ENCODE results near the gene ASCL5. TPM values are rescaled to one million over a fixed set of nuclear protein-coding genes. Genes with fewer than 3 reads are reported as not detected.

ASCL5 gene
- total RNA-seq, 1 experiment from 2014 or later = 0.15 TPM

GRCh38 chr1:201085902-201086735 is 40.9 kb downstream of the ASCL5 start:
- no peak overlapping the region for H2BK5ac ChIP-seq (ENCODE audit: insufficient read length, low read length)
- H3K9ac ChIP-seq (ENCODE audit: extremely low read depth, insufficient read length, low read length) = no peak overlapping the region
- Mint-ChIP-seq H3K27ac (no peak overlapping the region), H3K4me3 (no peak overlapping the region), H3K4me1 (peaks cover 8 to 11% of the 10 kb centered on the region in 2 experiments), H3K27me3 (ENCODE audit: low read depth) (peaks cover 28% of the 10 kb centered on the region), H3K9me3 (no peaks in the 10 kb centered on the region; a peak in 1 of 5 replicates), H3K36me3 (ENCODE audit: insufficient read depth in 1 of 3, low read depth in 3 of 3) (no peaks in the 10 kb centered on the region)
- H4K91ac ChIP-seq (ENCODE audit: insufficient read length, low read depth, low read length) = no peak overlapping the region
- no peak overlapping the region for H3K14ac ChIP-seq (ENCODE audit: insufficient read depth, low read length)
- H2BK12ac ChIP-seq (ENCODE audit: insufficient read length, low read depth, low read length) = no peak overlapping the region
- no peak overlapping the region for H2BK15ac ChIP-seq (ENCODE audit: low read depth, low read length)
- no peak overlapping the region for H4K5ac ChIP-seq (ENCODE audit: insufficient read length, low read depth, low read length)
- no peaks in the 10 kb centered on the region for H3K27me3 ChIP-seq (ENCODE audit: insufficient read depth, low read length)
- no peaks in the 10 kb centered on the region for H3K23me2 ChIP-seq (ENCODE audit: insufficient read length, low read depth, low read length, poor library complexity, severe bottlenecking)
- no CpG with 5 or more reads among the region's 12 CpGs for WGBS (ENCODE audit: extremely low coverage, insufficient read length, low lambda C conversion rate)
- no peaks in the 10 kb centered on the region for H3K79me1 ChIP-seq (ENCODE audit: insufficient read depth, low read depth, low read length, poor library complexity, severe bottlenecking)
- no peaks in the 10 kb centered on the region for H4K20me1 ChIP-seq (ENCODE audit: control insufficient read depth, insufficient read depth, insufficient read length)
- no peaks in the 10 kb centered on the region for H3K79me2 ChIP-seq (ENCODE audit: insufficient read depth, low read length)
- no peak overlapping the region for H3K23ac ChIP-seq (ENCODE audit: insufficient read length, low read depth, low read length)
- H2BK20ac ChIP-seq (ENCODE audit: low read depth, low read length, poor library complexity, severe bottlenecking) = no peak overlapping the region
- H3K56ac ChIP-seq (ENCODE audit: insufficient read length, low read depth, low read length) = no peak overlapping the region
- no peak overlapping the region for H3T11ph ChIP-seq (ENCODE audit: low read length)
- no peaks in the 10 kb centered on the region for H3K9me3 ChIP-seq (ENCODE audit: control insufficient read depth, low read depth, low read length)
- H3K27ac ChIP-seq (ENCODE audit: insufficient read length, low read depth, low read length) = no peak overlapping the region
- H3K4me2 ChIP-seq (ENCODE audit: insufficient read depth, insufficient read length, low read length) = no peak overlapping the region
- H3K4me1 ChIP-seq (ENCODE audit: insufficient read depth, low read length) = no peaks in the 10 kb centered on the region
- no peak overlapping the region for H2AK5ac ChIP-seq (ENCODE audit: insufficient read length, low read length)
- no peak overlapping the region for H4K8ac ChIP-seq (replicated peaks; ENCODE audit: insufficient read length, low read depth, low read length)
- no peak overlapping the region for H2AFZ ChIP-seq (ENCODE audit: low read length)
- no peak overlapping the region for H3K18ac ChIP-seq (ENCODE audit: insufficient read length, low read depth, low read length)
- H2BK120ac ChIP-seq (ENCODE audit: low read depth, low read length, poor library complexity, severe bottlenecking) = no peak overlapping the region
- H3K4ac ChIP-seq (ENCODE audit: low read depth, low read length) = no peak overlapping the region
- peak; percentile 81 for TF ChIP-seq CTCF (conservative IDR thresholded peaks at IDR 0.05)
- peak; percentile 77 for DNase-seq
